Measurements from ENCODE around the gene CD37.

DNA sequence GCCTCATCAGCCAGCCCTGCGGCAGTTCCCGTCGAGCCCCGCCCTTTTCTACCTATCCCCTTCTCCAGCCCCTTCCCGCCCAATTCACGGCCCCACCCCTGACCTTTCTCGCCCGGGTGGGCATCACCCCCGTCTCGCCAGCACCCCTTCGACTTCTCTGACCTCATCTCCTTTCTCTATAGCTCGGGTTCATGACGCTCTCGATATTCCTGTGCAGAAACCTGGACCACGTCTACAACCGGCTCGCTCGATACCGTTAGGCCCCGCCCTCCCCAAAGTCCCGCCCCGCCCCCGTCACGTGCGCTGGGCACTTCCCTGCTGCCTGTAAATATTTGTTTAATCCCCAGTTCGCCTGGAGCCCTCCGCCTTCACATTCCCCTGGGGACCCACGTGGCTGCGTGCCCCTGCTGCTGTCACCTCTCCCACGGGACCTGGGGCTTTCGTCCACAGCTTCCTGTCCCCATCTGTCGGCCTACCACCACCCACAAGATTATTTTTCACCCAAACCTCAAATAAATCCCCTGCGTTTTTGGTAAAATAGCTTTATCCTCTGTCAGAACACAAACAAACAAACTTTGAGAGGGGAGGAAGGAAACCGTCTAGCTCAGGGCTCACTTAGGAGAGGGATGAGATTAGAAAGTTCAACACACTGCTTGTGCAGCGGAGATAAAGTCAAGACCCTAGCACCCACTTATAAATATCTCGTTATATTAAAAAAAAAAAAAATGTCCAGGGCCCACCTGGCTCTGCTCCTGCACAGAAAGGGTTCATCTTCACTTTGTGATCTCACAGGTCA lies 5.1 kb downstream of the CD37 start:
- TF ChIP-seq, protein P1, sequence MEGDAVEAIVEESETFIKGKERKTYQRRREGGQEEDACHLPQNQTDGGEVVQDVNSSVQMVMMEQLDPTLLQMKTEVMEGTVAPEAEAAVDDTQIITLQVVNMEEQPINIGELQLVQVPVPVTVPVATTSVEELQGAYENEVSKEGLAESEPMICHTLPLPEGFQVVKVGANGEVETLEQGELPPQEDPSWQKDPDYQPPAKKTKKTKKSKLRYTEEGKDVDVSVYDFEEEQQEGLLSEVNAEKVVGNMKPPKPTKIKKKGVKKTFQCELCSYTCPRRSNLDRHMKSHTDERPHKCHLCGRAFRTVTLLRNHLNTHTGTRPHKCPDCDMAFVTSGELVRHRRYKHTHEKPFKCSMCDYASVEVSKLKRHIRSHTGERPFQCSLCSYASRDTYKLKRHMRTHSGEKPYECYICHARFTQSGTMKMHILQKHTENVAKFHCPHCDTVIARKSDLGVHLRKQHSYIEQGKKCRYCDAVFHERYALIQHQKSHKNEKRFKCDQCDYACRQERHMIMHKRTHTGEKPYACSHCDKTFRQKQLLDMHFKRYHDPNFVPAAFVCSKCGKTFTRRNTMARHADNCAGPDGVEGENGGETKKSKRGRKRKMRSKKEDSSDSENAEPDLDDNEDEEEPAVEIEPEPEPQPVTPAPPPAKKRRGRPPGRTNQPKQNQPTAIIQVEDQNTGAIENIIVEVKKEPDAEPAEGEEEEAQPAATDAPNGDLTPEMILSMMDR (IDR thresholded peaks at IDR 0.05), result no peak
- TF ChIP-seq POLR2A (IDR thresholded peaks at IDR 0.05), result no peak

All from uterus (tissue), 2 donors.